ENCODE measurements around the gene PEPD. TPM values are rescaled to one million over a fixed set of nuclear protein-coding genes. Genes with fewer than 3 reads are reported as not detected.

Gene PEPD
- total RNA-seq, 1 donor from 2014 or later: 15.0 TPM

- no peaks in the 10 kb centered on the region for H3K4me1 Mint-ChIP-seq (ENCODE audit: low read depth)
- peak overlapping the region; percentile 29 for H3K27ac Mint-ChIP-seq
- no peak overlapping the region for H3K4me3 Mint-ChIP-seq
- no peaks in the 10 kb centered on the region for H3K9me3 Mint-ChIP-seq
- no peak for DNase-seq (ENCODE audit: low spot score)
- intact Hi-C loops (cut with micrococcal nuclease): no loop called here
- H3K36me3 Mint-ChIP-seq (ENCODE audit: low read depth): no peaks in the 10 kb centered on the region
- no peaks in the 10 kb centered on the region for H3K27me3 Mint-ChIP-seq (ENCODE audit: insufficient read depth)
Observed at GRCh38 chr19:33445442-33446329, 75.9 kb downstream of the PEPD start.

GRCh38 chr19:33444562-33445441, 76.8 kb downstream of the PEPD start:
- Mint-ChIP-seq H3K27ac (no peak overlapping the region), H3K9me3 (no peaks in the 10 kb centered on the region), H3K27me3 (ENCODE audit: insufficient read depth) (no peaks in the 10 kb centered on the region), H3K4me1 (ENCODE audit: low read depth) (no peaks in the 10 kb centered on the region), H3K4me3 (no peak overlapping the region), H3K36me3 (ENCODE audit: low read depth) (no peaks in the 10 kb centered on the region)
- DNase-seq (ENCODE audit: low spot score): no peak
- intact Hi-C loops (cut with micrococcal nuclease): no loop called here

GRCh38 chr19:33443638-33444561, 77.7 kb downstream of the PEPD start:
- no peak overlapping the region for H3K4me3 Mint-ChIP-seq
- H3K27me3 Mint-ChIP-seq (ENCODE audit: insufficient read depth): no peaks in the 10 kb centered on the region
- H3K4me1 Mint-ChIP-seq (ENCODE audit: low read depth): no peaks in the 10 kb centered on the region
- DNase-seq (ENCODE audit: low spot score): no peak
- intact Hi-C loops (cut with micrococcal nuclease): no loop called here
- H3K9me3 Mint-ChIP-seq: no peaks in the 10 kb centered on the region
- no peak overlapping the region for H3K27ac Mint-ChIP-seq
- H3K36me3 Mint-ChIP-seq (ENCODE audit: low read depth): no peaks in the 10 kb centered on the region

- no peak overlapping the region for H3K27ac Mint-ChIP-seq
- H3K27me3 Mint-ChIP-seq (ENCODE audit: insufficient read depth): no peaks in the 10 kb centered on the region
- H3K9me3 Mint-ChIP-seq: no peaks in the 10 kb centered on the region
- DNase-seq (ENCODE audit: low spot score): no peak
- no peak overlapping the region for H3K4me3 Mint-ChIP-seq
- no peaks in the 10 kb centered on the region for H3K36me3 Mint-ChIP-seq (ENCODE audit: low read depth)
- intact Hi-C loops (cut with micrococcal nuclease): no loop called here
- no peaks in the 10 kb centered on the region for H3K4me1 Mint-ChIP-seq (ENCODE audit: low read depth)
Observed at GRCh38 chr19:33442706-33443105, 78.9 kb downstream of the PEPD start.

- no peak for DNase-seq (ENCODE audit: low spot score)
- no peaks in the 10 kb centered on the region for H3K4me1 Mint-ChIP-seq (ENCODE audit: low read depth)
- H3K36me3 Mint-ChIP-seq (ENCODE audit: low read depth): no peaks in the 10 kb centered on the region
- intact Hi-C loops (cut with micrococcal nuclease): no loop called here
- H3K9me3 Mint-ChIP-seq: no peaks in the 10 kb centered on the region
- no peaks in the 10 kb centered on the region for H3K27me3 Mint-ChIP-seq (ENCODE audit: insufficient read depth)
- H3K27ac Mint-ChIP-seq: no peak overlapping the region
- H3K4me3 Mint-ChIP-seq: no peak overlapping the region
Observed at GRCh38 chr19:33441828-33442227, 79.8 kb downstream of the PEPD start.

- intact Hi-C loops (cut with micrococcal nuclease): no loop called here
- H3K4me1 Mint-ChIP-seq (ENCODE audit: low read depth): no peaks in the 10 kb centered on the region
- H3K4me3 Mint-ChIP-seq: no peak overlapping the region
- no peaks in the 10 kb centered on the region for H3K27me3 Mint-ChIP-seq (ENCODE audit: insufficient read depth)
- no peaks in the 10 kb centered on the region for H3K9me3 Mint-ChIP-seq
- DNase-seq (ENCODE audit: low spot score): no peak
- H3K27ac Mint-ChIP-seq: no peak overlapping the region
- H3K36me3 Mint-ChIP-seq (ENCODE audit: low read depth): no peaks in the 10 kb centered on the region
Observed at GRCh38 chr19:33441277-33441699, 80.3 kb downstream of the PEPD start.

- Mint-ChIP-seq H3K27me3 (ENCODE audit: insufficient read depth) (no peaks in the 10 kb centered on the region), H3K27ac (no peak overlapping the region), H3K36me3 (ENCODE audit: low read depth) (no peaks in the 10 kb centered on the region), H3K4me3 (no peak overlapping the region), H3K4me1 (ENCODE audit: low read depth) (no peaks in the 10 kb centered on the region), H3K9me3 (no peaks in the 10 kb centered on the region)
- DNase-seq (ENCODE audit: low spot score): no peak
- intact Hi-C loops (cut with micrococcal nuclease): no loop called here
Observed at GRCh38 chr19:33440682-33441081, 80.9 kb downstream of the PEPD start.

- Mint-ChIP-seq H3K27me3 (ENCODE audit: insufficient read depth) (no peaks in the 10 kb centered on the region), H3K9me3 (no peaks in the 10 kb centered on the region), H3K36me3 (ENCODE audit: low read depth) (no peaks in the 10 kb centered on the region), H3K27ac (no peak overlapping the region), H3K4me3 (no peak overlapping the region), H3K4me1 (ENCODE audit: low read depth) (no peaks in the 10 kb centered on the region)
- no peak for DNase-seq (ENCODE audit: low spot score)
- intact Hi-C loops (cut with micrococcal nuclease): no loop called here
Observed at GRCh38 chr19:33440241-33440640, 81.3 kb downstream of the PEPD start.

- intact Hi-C loops (cut with micrococcal nuclease): no loop called here
- H3K4me3 Mint-ChIP-seq: no peak overlapping the region
- no peak for DNase-seq (ENCODE audit: low spot score)
- no peaks in the 10 kb centered on the region for H3K36me3 Mint-ChIP-seq (ENCODE audit: low read depth)
- H3K4me1 Mint-ChIP-seq (ENCODE audit: low read depth): no peaks in the 10 kb centered on the region
- no peaks in the 10 kb centered on the region for H3K27me3 Mint-ChIP-seq (ENCODE audit: insufficient read depth)
- no peak overlapping the region for H3K27ac Mint-ChIP-seq
- no peaks in the 10 kb centered on the region for H3K9me3 Mint-ChIP-seq
Observed at GRCh38 chr19:33438987-33439781, 82.4 kb downstream of the PEPD start.

GRCh38 chr19:33437821-33438671, 83.5 kb downstream of the PEPD start:
- DNase-seq (ENCODE audit: low spot score): no peak

GRCh38 chr19:33437393-33437820, 84.2 kb downstream of the PEPD start:
- no peak for DNase-seq (ENCODE audit: low spot score)
- Mint-ChIP-seq H3K27me3 (ENCODE audit: insufficient read depth) (no peaks in the 10 kb centered on the region), H3K4me3 (no peak overlapping the region), H3K9me3 (no peaks in the 10 kb centered on the region), H3K36me3 (ENCODE audit: low read depth) (no peaks in the 10 kb centered on the region), H3K4me1 (ENCODE audit: low read depth) (no peaks in the 10 kb centered on the region), H3K27ac (no peak overlapping the region)
- intact Hi-C loops (cut with micrococcal nuclease): no loop called here

More at GRCh38 chr19:33437821-33438671, 83.5 kb downstream of the PEPD start:
- Mint-ChIP-seq H3K4me1 (ENCODE audit: low read depth) (no peaks in the 10 kb centered on the region), H3K36me3 (ENCODE audit: low read depth) (no peaks in the 10 kb centered on the region), H3K27ac (no peak overlapping the region), H3K4me3 (no peak overlapping the region), H3K9me3 (no peaks in the 10 kb centered on the region), H3K27me3 (ENCODE audit: insufficient read depth) (no peaks in the 10 kb centered on the region)
- intact Hi-C loops (cut with micrococcal nuclease): no loop called here
